ENCODE results near the gene ORMDL2.

Gene ORMDL2
- total RNA-seq = 8.4 to 10.2 (median 8.9) reads per million in 3 donors

GRCh38 chr12:55817345-55818139, at the start of gene ORMDL2, which contains the start of gene SARNP:
Gene ORMDL2 (plus strand): TSS chr12:55818041. CDS start chr12:55819000, 959 bp downstream.
Gene SARNP (minus strand): TSS chr12:55817724. CDS start chr12:55817701, 23 bp downstream.
- Histone ChIP-seq H3K27ac (ENCODE audit: insufficient read depth, low read length, poor library complexity, severe bottlenecking) (peak within 1 kb of the TSS; percentile 89), H3K4me1 (ENCODE audit: control insufficient read depth, insufficient read depth, low read length, poor library complexity, severe bottlenecking) (peaks cover 21% of the 10 kb centered on the region), H3K27me3 (replicated peaks; ENCODE audit: control insufficient read depth, insufficient read depth, low read length, poor library complexity, severe bottlenecking) (no peaks in the 10 kb centered on the region), H3K36me3 (ENCODE audit: control insufficient read depth, insufficient read depth, low read length) (peaks cover 37% of the 10 kb centered on the region), H3K4me3 (ENCODE audit: insufficient read depth, low read depth, low read length, poor library complexity, severe bottlenecking) (peak within 1 kb of the TSS; percentile 94), H3K9me3 (ENCODE audit: control insufficient read depth, low read length) (no peaks in the 10 kb centered on the region)
- DNase-seq = peak; percentile 94 to 98 (median 98)

GRCh38 chr12:55771736-55772135, 46.1 kb upstream of the ORMDL2 start:
- DNase-seq = no peak
- Histone ChIP-seq H3K4me3 (ENCODE audit: insufficient read depth, low read depth, low read length, poor library complexity, severe bottlenecking) (no peak overlapping the region), H3K9me3 (ENCODE audit: control insufficient read depth, low read length) (no peaks in the 10 kb centered on the region), H3K4me1 (ENCODE audit: control insufficient read depth, insufficient read depth, low read length, poor library complexity, severe bottlenecking) (no peaks in the 10 kb centered on the region), H3K27me3 (replicated peaks; ENCODE audit: control insufficient read depth, insufficient read depth, low read length, poor library complexity, severe bottlenecking) (no peaks in the 10 kb centered on the region), H3K36me3 (ENCODE audit: control insufficient read depth, insufficient read depth, low read length) (peaks cover 17% of the 10 kb centered on the region), H3K27ac (ENCODE audit: insufficient read depth, low read length, poor library complexity, severe bottlenecking) (no peak overlapping the region)

GRCh38 chr12:55777856-55778255, 40.0 kb upstream of the ORMDL2 start:
- H3K4me1 ChIP-seq (ENCODE audit: control insufficient read depth, insufficient read depth, low read length, poor library complexity, severe bottlenecking) = no peaks in the 10 kb centered on the region
- H3K9me3 ChIP-seq (ENCODE audit: control insufficient read depth, low read length) = no peaks in the 10 kb centered on the region
- H3K27me3 ChIP-seq (replicated peaks; ENCODE audit: control insufficient read depth, insufficient read depth, low read length, poor library complexity, severe bottlenecking) = no peaks in the 10 kb centered on the region
- DNase-seq = no peak
- no peak overlapping the region for H3K4me3 ChIP-seq (ENCODE audit: insufficient read depth, low read depth, low read length, poor library complexity, severe bottlenecking)
- H3K27ac ChIP-seq (ENCODE audit: insufficient read depth, low read length, poor library complexity, severe bottlenecking) = no peak overlapping the region
- H3K36me3 ChIP-seq (ENCODE audit: control insufficient read depth, insufficient read depth, low read length) = peaks cover 24% of the 10 kb centered on the region

- no peaks in the 10 kb centered on the region for H3K4me1 ChIP-seq (ENCODE audit: control insufficient read depth, insufficient read depth, low read length, poor library complexity, severe bottlenecking)
- H3K27ac ChIP-seq (ENCODE audit: insufficient read depth, low read length, poor library complexity, severe bottlenecking) = no peak overlapping the region
- H3K36me3 ChIP-seq (ENCODE audit: control insufficient read depth, insufficient read depth, low read length) = peaks cover 43% of the 10 kb centered on the region
Measured at GRCh38 chr12:55780685-55781084, 37.2 kb upstream of the ORMDL2 start.

GRCh38 chr12:55788546-55788945, 29.3 kb upstream of the ORMDL2 start:
- no peak for DNase-seq
- Histone ChIP-seq H3K27me3 (replicated peaks; ENCODE audit: control insufficient read depth, insufficient read depth, low read length, poor library complexity, severe bottlenecking) (no peaks in the 10 kb centered on the region), H3K9me3 (ENCODE audit: control insufficient read depth, low read length) (no peaks in the 10 kb centered on the region), H3K27ac (ENCODE audit: insufficient read depth, low read length, poor library complexity, severe bottlenecking) (no peak overlapping the region), H3K4me3 (ENCODE audit: insufficient read depth, low read depth, low read length, poor library complexity, severe bottlenecking) (no peak overlapping the region), H3K4me1 (ENCODE audit: control insufficient read depth, insufficient read depth, low read length, poor library complexity, severe bottlenecking) (no peaks in the 10 kb centered on the region), H3K36me3 (ENCODE audit: control insufficient read depth, insufficient read depth, low read length) (peaks cover 48% of the 10 kb centered on the region)

More at GRCh38 chr12:55780685-55781084, 37.2 kb upstream of the ORMDL2 start:
- no peaks in the 10 kb centered on the region for H3K27me3 ChIP-seq (replicated peaks; ENCODE audit: control insufficient read depth, insufficient read depth, low read length, poor library complexity, severe bottlenecking)
- no peak for DNase-seq
- H3K4me3 ChIP-seq (ENCODE audit: insufficient read depth, low read depth, low read length, poor library complexity, severe bottlenecking) = no peak overlapping the region
- no peaks in the 10 kb centered on the region for H3K9me3 ChIP-seq (ENCODE audit: control insufficient read depth, low read length)

- Histone ChIP-seq H3K27ac (ENCODE audit: insufficient read depth, low read length, poor library complexity, severe bottlenecking) (no peak overlapping the region), H3K4me3 (ENCODE audit: insufficient read depth, low read depth, low read length, poor library complexity, severe bottlenecking) (no peak overlapping the region), H3K9me3 (ENCODE audit: control insufficient read depth, low read length) (no peaks in the 10 kb centered on the region), H3K36me3 (ENCODE audit: control insufficient read depth, insufficient read depth, low read length) (peaks cover 47% of the 10 kb centered on the region), H3K27me3 (replicated peaks; ENCODE audit: control insufficient read depth, insufficient read depth, low read length, poor library complexity, severe bottlenecking) (no peaks in the 10 kb centered on the region), H3K4me1 (ENCODE audit: control insufficient read depth, insufficient read depth, low read length, poor library complexity, severe bottlenecking) (no peaks in the 10 kb centered on the region)
- no peak for DNase-seq
Measured at GRCh38 chr12:55789171-55789570, 28.7 kb upstream of the ORMDL2 start.

GRCh38 chr12:55789893-55790292, 27.9 kb upstream of the ORMDL2 start:
- Histone ChIP-seq H3K27ac (ENCODE audit: insufficient read depth, low read length, poor library complexity, severe bottlenecking) (no peak overlapping the region), H3K4me1 (ENCODE audit: control insufficient read depth, insufficient read depth, low read length, poor library complexity, severe bottlenecking) (no peaks in the 10 kb centered on the region), H3K27me3 (replicated peaks; ENCODE audit: control insufficient read depth, insufficient read depth, low read length, poor library complexity, severe bottlenecking) (no peaks in the 10 kb centered on the region), H3K9me3 (ENCODE audit: control insufficient read depth, low read length) (no peaks in the 10 kb centered on the region), H3K4me3 (ENCODE audit: insufficient read depth, low read depth, low read length, poor library complexity, severe bottlenecking) (no peak overlapping the region), H3K36me3 (ENCODE audit: control insufficient read depth, insufficient read depth, low read length) (peaks cover 48% of the 10 kb centered on the region)
- no peak for DNase-seq

- Histone ChIP-seq H3K4me3 (ENCODE audit: insufficient read depth, low read depth, low read length, poor library complexity, severe bottlenecking) (no peak overlapping the region), H3K36me3 (ENCODE audit: control insufficient read depth, insufficient read depth, low read length) (peaks cover 60% of the 10 kb centered on the region), H3K27me3 (replicated peaks; ENCODE audit: control insufficient read depth, insufficient read depth, low read length, poor library complexity, severe bottlenecking) (no peaks in the 10 kb centered on the region), H3K9me3 (ENCODE audit: control insufficient read depth, low read length) (no peaks in the 10 kb centered on the region), H3K27ac (ENCODE audit: insufficient read depth, low read length, poor library complexity, severe bottlenecking) (no peak overlapping the region), H3K4me1 (ENCODE audit: control insufficient read depth, insufficient read depth, low read length, poor library complexity, severe bottlenecking) (no peaks in the 10 kb centered on the region)
- no peak for DNase-seq
Measured at GRCh38 chr12:55795950-55796349, 21.9 kb upstream of the ORMDL2 start.

- H3K36me3 ChIP-seq (ENCODE audit: control insufficient read depth, insufficient read depth, low read length) = peaks cover 60% of the 10 kb centered on the region
Measured at GRCh38 chr12:55797068-55797467, 20.8 kb upstream of the ORMDL2 start.

GRCh38 chr12:55797550-55797949, 20.3 kb upstream of the ORMDL2 start:
- no peak for DNase-seq
- Histone ChIP-seq H3K36me3 (ENCODE audit: control insufficient read depth, insufficient read depth, low read length) (peaks cover 60% of the 10 kb centered on the region), H3K4me1 (ENCODE audit: control insufficient read depth, insufficient read depth, low read length, poor library complexity, severe bottlenecking) (no peaks in the 10 kb centered on the region), H3K4me3 (ENCODE audit: insufficient read depth, low read depth, low read length, poor library complexity, severe bottlenecking) (no peak overlapping the region), H3K27me3 (replicated peaks; ENCODE audit: control insufficient read depth, insufficient read depth, low read length, poor library complexity, severe bottlenecking) (no peaks in the 10 kb centered on the region), H3K27ac (ENCODE audit: insufficient read depth, low read length, poor library complexity, severe bottlenecking) (no peak overlapping the region), H3K9me3 (ENCODE audit: control insufficient read depth, low read length) (no peaks in the 10 kb centered on the region)

More at GRCh38 chr12:55797068-55797467, 20.8 kb upstream of the ORMDL2 start:
- Histone ChIP-seq H3K27ac (ENCODE audit: insufficient read depth, low read length, poor library complexity, severe bottlenecking) (no peak overlapping the region), H3K27me3 (replicated peaks; ENCODE audit: control insufficient read depth, insufficient read depth, low read length, poor library complexity, severe bottlenecking) (no peaks in the 10 kb centered on the region), H3K9me3 (ENCODE audit: control insufficient read depth, low read length) (no peaks in the 10 kb centered on the region), H3K4me1 (ENCODE audit: control insufficient read depth, insufficient read depth, low read length, poor library complexity, severe bottlenecking) (no peaks in the 10 kb centered on the region), H3K4me3 (ENCODE audit: insufficient read depth, low read depth, low read length, poor library complexity, severe bottlenecking) (no peak overlapping the region)
- DNase-seq = no peak

All from effector memory CD4-positive, alpha-beta T cell (primary cell).